K562 (cell line): ENCODE measurements around the gene FSTL4. TPM values are rescaled to one million over a fixed set of nuclear protein-coding genes. Genes with fewer than 3 reads are reported as not detected.

Source experiments
- ATAC-seq: fragments of 200-7000 bp; cut with Tn5 transposase; 3 replicates; pipeline ENCODE4 v1.9.1; 2020; ENCODE audit warnings: moderate library complexity
- BruUV-seq: library from RNA; stranded (reverse); fragments of 400-500 nt; replicated peaks from 2 replicates; lab custom pipeline; 2021; lab: Mats Ljungman, UMichigan
- CTCF ChIA-PET: fragments of 300-600 bp; formaldehyde crosslinking; extraction: SDS; loops from one replicate; lab custom pipeline; 2021; ENCODE audit warnings: low intra/inter-chr PET ratio; lab: Yijun Ruan, JAX
- POLR2A ChIA-PET: fragments of 300-600, 350-650 bp; sonication (Branson Sonifier 250); formaldehyde crosslinking; extraction: SDS; loops from one replicate; lab custom pipeline; 2021; ENCODE audit warnings: antibody characterized with exemption, inconsistent platforms; lab: Yijun Ruan, JAX
- DNase-seq, 4 experiments: peaks; one replicate each; pipeline versions ENCODE4 v3.0.0 to v3.0.0-alpha.2; 2011 to 2018; ENCODE audit warnings: low spot score in 3 of 4, mixed read lengths in 3 of 4; ENCODE audit errors: extremely low read depth in 1 of 4
- FAIRE-seq: peaks from 2 replicates; lab custom pipeline; 2011; peaks lifted over from hg19 to GRCh38; lab: Jason Lieb, UNC
- H2AFZ ChIP-seq: 2 replicates; pipeline ENCODE4 v1.6.0; 2011; ENCODE audit warnings: low read depth, low read length, control low read depth, inconsistent platforms
- H3K27ac ChIP-seq: fragments of 200-600 bp; 3 replicates; pipeline ENCODE4 v1.8.0; 2011; ENCODE audit warnings: low read depth, mild to moderate bottlenecking, control low read depth, inconsistent platforms, low read length, moderate library complexity, mixed read lengths; ENCODE audit errors: extremely low read depth
- H3K27me3 ChIP-seq, 2 experiments: fragments of 300-600 bp in 1 of 2; 2 replicates in 1 of 2; 3 replicates in 1 of 2; pipeline versions ENCODE4 v1.6.0 to v1.8.0; 2011; ENCODE audit warnings: inconsistent platforms in 2 of 2, low read length in 2 of 2, mild to moderate bottlenecking in 1 of 2, mixed read lengths in 1 of 2, moderate library complexity in 1 of 2; ENCODE audit not compliant: control insufficient read depth in 2 of 2, insufficient read depth in 2 of 2
- H3K36me3 ChIP-seq: fragments of 300-600 bp; 3 replicates; pipeline ENCODE4 v1.8.0; 2011; ENCODE audit warnings: mild to moderate bottlenecking, low read length, inconsistent platforms; ENCODE audit not compliant: control insufficient read depth, insufficient read depth
- H3K4me1 ChIP-seq, 2 experiments: fragments of 200-600 bp in 1 of 2; replicated peaks in 1 of 2; 2 replicates in 1 of 2; 3 replicates in 1 of 2; pipeline versions ENCODE4 v1.5.1 to v1.8.0; 2011; ENCODE audit warnings: inconsistent platforms in 2 of 2, low read length in 2 of 2, mild to moderate bottlenecking in 1 of 2, mixed read lengths in 1 of 2, moderate library complexity in 1 of 2; ENCODE audit not compliant: control insufficient read depth in 2 of 2, insufficient read depth in 2 of 2
- H3K4me2 ChIP-seq: 2 replicates; pipeline ENCODE4 v1.6.1; 2011; ENCODE audit warnings: low read length, control low read depth, inconsistent platforms, mixed read lengths; ENCODE audit not compliant: insufficient read depth
- H3K4me3 ChIP-seq: fragments of 200-600 bp; sonication (generic), shearing (Covaris generic); 2 replicates; pipeline ENCODE4 v1.5.1; 2016; ENCODE audit warnings: control low read depth, inconsistent platforms
- H3K79me2 ChIP-seq: fragments of 200-600 bp; 3 replicates; pipeline ENCODE4 v1.8.0; 2011; ENCODE audit warnings: low read length, inconsistent platforms; ENCODE audit not compliant: control insufficient read depth, insufficient read depth
- H3K9ac ChIP-seq, 2 experiments: 2 replicates each; pipeline versions ENCODE4 v1.6.0 to v1.6.1; 2011; ENCODE audit warnings: low read depth in 2 of 2, low read length in 2 of 2, control low read depth in 1 of 2, inconsistent platforms in 1 of 2, mild to moderate bottlenecking in 1 of 2, mixed read lengths in 1 of 2; ENCODE audit not compliant: insufficient read depth in 1 of 2
- H3K9me1 ChIP-seq: one replicate; pipeline ENCODE4 v1.6.0; 2011; ENCODE audit warnings: inconsistent platforms, mild to moderate bottlenecking, low read length, moderate library complexity; ENCODE audit not compliant: control insufficient read depth, insufficient read depth
- H3K9me3 ChIP-seq: replicated peaks from 2 replicates; pipeline ENCODE4 v1.5.1; 2011; ENCODE audit warnings: low read depth, low read length, inconsistent platforms; ENCODE audit not compliant: control insufficient read depth, insufficient read depth
- H4K20me1 ChIP-seq: replicated peaks from 2 replicates; pipeline ENCODE4 v1.6.1; 2011; ENCODE audit warnings: low read length, inconsistent platforms, mixed read lengths; ENCODE audit not compliant: control insufficient read depth, insufficient read depth
- CBX8 ChIP-seq: fragments of 200-600 bp; sonication (generic); IDR thresholded peaks from 2 replicates; pipeline ENCODE4 v1.6.1; 2012; ENCODE audit warnings: borderline replicate concordance, mixed run types, low read depth, mild to moderate bottlenecking, moderate library complexity, mixed read lengths, low read length, control low read depth, inconsistent platforms; ENCODE audit not compliant: poor library complexity, severe bottlenecking; ENCODE audit errors: extremely low read depth
- ERF ChIP-seq: fragments of 450-650 bp; formaldehyde crosslinking; IDR thresholded peaks from 2 replicates; pipeline ENCODE4 v1.4.0; 2020; ENCODE audit warnings: mild to moderate bottlenecking, mixed read lengths
- FUS ChIP-seq: fragments of 200-400 bp; formaldehyde crosslinking; optimal IDR thresholded peaks from 2 replicates; pipeline ENCODE3; 2017; ENCODE audit warnings: low read depth, low read length
- GTF2A2 ChIP-seq: IDR thresholded peaks from 2 replicates; pipeline ENCODE4 v1.6.1; 2016; ENCODE audit warnings: mild to moderate bottlenecking, missing genetic modification characterization, missing compliant biosample characterization
- NFYB ChIP-seq: IDR thresholded peaks from 2 replicates; pipeline ENCODE4 v1.6.1; 2011; ENCODE audit warnings: mild to moderate bottlenecking, moderate library complexity; ENCODE audit not compliant: insufficient read length; ENCODE audit errors: extremely low read depth
- NONO ChIP-seq, 2 experiments: fragments of 200-400 bp in 1 of 2; fragments of 450-650 bp in 1 of 2; formaldehyde crosslinking in 1 of 2; IDR thresholded peaks; 2 replicates each; pipeline ENCODE4 v1.6.1; 2017; ENCODE audit warnings: low read depth in 2 of 2, mild to moderate bottlenecking in 2 of 2, moderate library complexity in 2 of 2, low read length in 1 of 2
- PHF20 ChIP-seq: fragments of 450-650 bp; IDR thresholded peaks from 2 replicates; pipeline ENCODE4 v1.6.1; 2018; ENCODE audit not compliant: partially characterized antibody
- PRPF4 ChIP-seq: fragments of 200-400 bp; formaldehyde crosslinking; IDR thresholded peaks from one replicate; pipeline ENCODE4 v1.6.1; 2017; ENCODE audit warnings: low read length, low read depth, mild to moderate bottlenecking; ENCODE audit not compliant: insufficient read depth, poor library complexity, severe bottlenecking
- RAD21 ChIP-seq, 2 experiments: fragments of 250-450 bp in 1 of 2; fragments of 450-650 bp in 1 of 2; sonication (Bioruptor Pico) in 1 of 2; formaldehyde crosslinking in 1 of 2; IDR thresholded peaks in 1 of 2; conservative IDR thresholded peaks in 1 of 2; 2 replicates each; pipeline versions ENCODE4 v1.4.0 to v1.8.0; 2020 to 2022; ENCODE audit warnings: mild to moderate bottlenecking in 2 of 2, moderate library complexity in 1 of 2
- SNIP1 ChIP-seq: fragments of 450-650 bp; IDR thresholded peaks from 2 replicates; pipeline ENCODE4 v1.7.1; 2017; ENCODE audit warnings: low read depth, mild to moderate bottlenecking
- ZC3H4 ChIP-seq: sonication (generic); formaldehyde crosslinking; IDR thresholded peaks from 2 replicates; pipeline ENCODE4 v1.9.0; 2021; ENCODE audit warnings: missing genetic modification reagents, borderline replicate concordance
- WGBS: fragments of 100-300 bp; shearing (Covaris generic); methylation state at CpG from one replicate; pipeline ENCODE4 v1.1.6; 2016; ENCODE audit warnings: low coverage, mixed read lengths; ENCODE audit not compliant: insufficient coverage; ENCODE audit errors: missing lambda C conversion rate; 5-methylcytosine and 5-hydroxymethylcytosine counted together
- in situ Hi-C: fragments of 300-500 bp; cut with MboI; formaldehyde crosslinking; loops from 4 replicates; pipeline ENCODE4 v1.15.0; 2018; ENCODE audit warnings: inconsistent platforms, mixed read lengths
- intact Hi-C: fragments of 100-400 bp; cut with micrococcal nuclease; formaldehyde crosslinking; loops from 2 replicates; pipeline ENCODE4 v1.14.2; 2022
- polyA plus RNA-seq, 8 experiments: library from polyadenylated mRNA; depleted of rRNA in 4 of 8; stranded (reverse) in 5 of 8; unstranded in 3 of 8; fragments of >200 nt; fragmentation: Nextera tagmentation in 2 of 8; fragmentation: Illumina TruSeq in 1 of 8; extraction: Ambion mirVana in 2 of 8; extraction: Trizol in 1 of 8; gene quantifications; 2 replicates each; pipeline versions ENCODE4 v1.2.1 to v1.2.3, GENCODE V29; 2011 to 2014; ENCODE audit warnings: inconsistent platforms in 1 of 8, missing spikeins in 1 of 8
- total RNA-seq, 7 experiments: library from RNA; depleted of rRNA in 6 of 7; stranded (reverse); fragments of >200 nt in 6 of 7; fragmentation: Illumina TruSeq in 2 of 7; extraction: Trizol in 2 of 7; gene quantifications; 2 replicates each; pipeline versions ENCODE4 v1.2.1 to v1.2.3, GENCODE V29; 2011 to 2021; ENCODE audit warnings: low replicate concordance in 1 of 7
- TF ChIP-seq, protein P1 (sequence below): fragments of 200-800 bp; sonication (Bioruptor generic); IDR thresholded peaks from 2 replicates; pipeline ENCODE4 v1.6.1; 2017; ENCODE audit warnings: missing genetic modification characterization, missing compliant biosample characterization
- TF ChIP-seq, protein P2 (sequence below): fragments of 450-650 bp; formaldehyde crosslinking; IDR thresholded peaks from 2 replicates; pipeline ENCODE4 v1.4.0; 2020; ENCODE audit warnings: mild to moderate bottlenecking

Gene FSTL4
- total and polyA plus RNA-seq, 9 of the 15 experiments (the other 6 are each of a cell fraction or from before 2014, with no cell fraction given), result 0.08 to 0.18 (median 0.10) TPM; not detected in 5

DNA sequence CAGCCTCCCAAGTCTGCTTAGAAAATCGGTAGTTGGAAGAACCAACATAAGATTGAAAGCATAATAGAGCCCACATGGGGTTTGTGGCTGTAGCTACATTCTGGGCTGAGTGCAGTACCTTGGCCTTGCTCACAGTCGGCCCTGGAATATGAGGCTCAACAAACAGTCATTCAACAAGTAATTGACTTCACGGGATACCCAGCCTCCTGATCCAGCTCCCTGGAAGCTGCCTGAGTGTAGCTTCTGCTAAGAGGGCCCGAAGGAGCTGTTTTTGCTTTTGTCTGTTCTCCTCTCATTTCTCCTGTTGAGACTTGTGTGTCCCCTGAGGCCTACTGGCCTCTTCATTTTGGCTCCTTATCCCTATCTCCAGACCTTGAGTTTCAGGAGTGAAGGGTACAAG, 389.8 kb downstream of the FSTL4 start:
- no peaks in the 10 kb centered on the region for H3K9me1 ChIP-seq
- POLR2A ChIA-PET, result interaction anchor here (1.7 to 1.8 kb wide), 2 partner anchors 18 to 25 kb away, joined by 5 to 9 read pairs; no protein-coding TSS in a partner anchor
- intact Hi-C loops, result no loop called here
- TF ChIP-seq CBX8 (no peak), GTF2A2 (tag) (no peak), NFYB (no peak), PHF20 (no peak), NONO (IDR thresholded peaks at IDR 0.05; ENCODE audit: low read depth in 2 of 2, low read length in 1 of 2) (no peak), RAD21 (CRISPR knock-in tag; conservative IDR thresholded peaks at IDR 0.05 in 1 of 2, IDR thresholded peaks at IDR 0.05 in 1 of 2) (no peak), ERF (CRISPR knock-in tag) (no peak), FUS (no peak), SNIP1 (no peak), PRPF4 (no peak), ZC3H4 (CRISPR knock-in tag) (no peak)
- TF ChIP-seq, protein P1, sequence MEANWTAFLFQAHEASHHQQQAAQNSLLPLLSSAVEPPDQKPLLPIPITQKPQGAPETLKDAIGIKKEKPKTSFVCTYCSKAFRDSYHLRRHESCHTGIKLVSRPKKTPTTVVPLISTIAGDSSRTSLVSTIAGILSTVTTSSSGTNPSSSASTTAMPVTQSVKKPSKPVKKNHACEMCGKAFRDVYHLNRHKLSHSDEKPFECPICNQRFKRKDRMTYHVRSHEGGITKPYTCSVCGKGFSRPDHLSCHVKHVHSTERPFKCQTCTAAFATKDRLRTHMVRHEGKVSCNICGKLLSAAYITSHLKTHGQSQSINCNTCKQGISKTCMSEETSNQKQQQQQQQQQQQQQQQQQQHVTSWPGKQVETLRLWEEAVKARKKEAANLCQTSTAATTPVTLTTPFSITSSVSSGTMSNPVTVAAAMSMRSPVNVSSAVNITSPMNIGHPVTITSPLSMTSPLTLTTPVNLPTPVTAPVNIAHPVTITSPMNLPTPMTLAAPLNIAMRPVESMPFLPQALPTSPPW, result no peak
- TF ChIP-seq, protein P2, sequence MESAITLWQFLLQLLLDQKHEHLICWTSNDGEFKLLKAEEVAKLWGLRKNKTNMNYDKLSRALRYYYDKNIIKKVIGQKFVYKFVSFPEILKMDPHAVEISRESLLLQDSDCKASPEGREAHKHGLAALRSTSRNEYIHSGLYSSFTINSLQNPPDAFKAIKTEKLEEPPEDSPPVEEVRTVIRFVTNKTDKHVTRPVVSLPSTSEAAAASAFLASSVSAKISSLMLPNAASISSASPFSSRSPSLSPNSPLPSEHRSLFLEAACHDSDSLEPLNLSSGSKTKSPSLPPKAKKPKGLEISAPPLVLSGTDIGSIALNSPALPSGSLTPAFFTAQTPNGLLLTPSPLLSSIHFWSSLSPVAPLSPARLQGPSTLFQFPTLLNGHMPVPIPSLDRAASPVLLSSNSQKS (CRISPR knock-in tag), result no peak
- H4K20me1 ChIP-seq, result no peaks in the 10 kb centered on the region
- CTCF ChIA-PET, result no interaction called here
- no TSS peak for BruUV-seq
- H3K79me2 ChIP-seq, result no peaks in the 10 kb centered on the region
- in situ Hi-C loops, result no loop called here
- no peak overlapping the region for H3K27ac ChIP-seq
- no peak overlapping the region for H3K4me3 ChIP-seq
- no peak overlapping the region for H3K9ac ChIP-seq
- H3K4me1 ChIP-seq, result 0 out of 5 replicates have a peak, but pooled peaks cover 0 to 2% of the 10 kb centered on the region in 2 experiments
- DNase-seq (no peak), ATAC-seq (0 out of 3 replicates have a peak, but pooled peaks have one; percentile 15), FAIRE-seq (no peak)
- no peak overlapping the region for H3K4me2 ChIP-seq
- H3K27me3 ChIP-seq, result peaks cover 9 to 37% of the 10 kb centered on the region in 2 experiments; a peak in 4 of 5 replicates
- WGBS, result 6% methylated on average over 4 of the region's 4 CpGs
- no peaks in the 10 kb centered on the region for H3K9me3 ChIP-seq
- no peak overlapping the region for H2AFZ ChIP-seq
- no peaks in the 10 kb centered on the region for H3K36me3 ChIP-seq
